LoVo (cell line): ENCODE data around the gene SAMD8.
A peak's percentile ranks its signal among the peaks of the same experiment; 100 is the strongest.
"Not testable (repeated sequence)": the region's sequence is repeated elsewhere in the genome, so short reads cannot be mapped to it uniquely, and the experiment has no call there.

Source experiments
- DNase-seq: peaks from one replicate; pipeline ENCODE4 v3.0.0-alpha.2; 2016; ENCODE audit warnings: low spot score

The SAMD8 gene

GRCh38 chr10:75140246-75140645, 28.8 kb downstream of the SAMD8 start:
- DNase-seq, result no peak

GRCh38 chr10:75143353-75143752, 31.9 kb downstream of the SAMD8 start:
- DNase-seq, result no peak

- no peak for DNase-seq
These were observed 34.1 kb downstream of the SAMD8 start for GRCh38 chr10:75145590-75145989.

- no peak for DNase-seq
These were observed 35.3 kb downstream of the SAMD8 start for GRCh38 chr10:75146780-75147179.

- DNase-seq, result no peak
These were observed 39.2 kb downstream of the SAMD8 start for GRCh38 chr10:75150656-75151055.

- no peak for DNase-seq
These were observed 48.1 kb downstream of the SAMD8 start for GRCh38 chr10:75159519-75159918.

- no peak for DNase-seq
These were observed 54.5 kb downstream of the SAMD8 start for GRCh38 chr10:75165684-75166622.

GRCh38 chr10:75166623-75166972, 55.1 kb downstream of the SAMD8 start:
- DNase-seq, result no peak

GRCh38 chr10:75168275-75168674, 56.8 kb downstream of the SAMD8 start:
- no peak for DNase-seq

- DNase-seq, result no peak
These were observed 58.8 kb downstream of the SAMD8 start for GRCh38 chr10:75170215-75170614.

GRCh38 chr10:75175046-75175445, 63.6 kb downstream of the SAMD8 start:
- DNase-seq, result no peak

GRCh38 chr10:75176046-75176445, 64.6 kb downstream of the SAMD8 start:
- no peak for DNase-seq

GRCh38 chr10:75176736-75177135, 65.3 kb downstream of the SAMD8 start:
- no peak for DNase-seq

GRCh38 chr10:75179657-75180177, 68.3 kb downstream of the SAMD8 start:
- DNase-seq, result no peak

GRCh38 chr10:75180592-75180991, 69.1 kb downstream of the SAMD8 start:
- DNase-seq, result no peak

- no peak for DNase-seq
These were observed 69.6 kb downstream of the SAMD8 start for GRCh38 chr10:75181073-75181472.

GRCh38 chr10:75186310-75186709, 74.9 kb downstream of the SAMD8 start:
- no peak for DNase-seq

GRCh38 chr10:75187961-75188426, 76.5 kb downstream of the SAMD8 start:
- DNase-seq, result peak; percentile 68

GRCh38 chr10:75188522-75188921, 77.1 kb downstream of the SAMD8 start:
- DNase-seq, result not testable (repeated sequence)

GRCh38 chr10:75189266-75190096, 78.0 kb downstream of the SAMD8 start:
- no peak for DNase-seq

- peak; percentile 80 for DNase-seq
These were observed 80.5 kb downstream of the SAMD8 start for GRCh38 chr10:75191821-75192568.

- not testable (repeated sequence) for DNase-seq
These were observed 83.2 kb downstream of the SAMD8 start for GRCh38 chr10:75194625-75195024.
